AG04449 (cell line): ENCODE measurements around the gene MAMSTR.

Experiments
- CTCF ChIA-PET: fragments of 350-600 bp; formaldehyde crosslinking; extraction: SDS; loops from one replicate; lab custom pipeline; 2021; ENCODE audit warnings: antibody characterized with exemption; lab: Yijun Ruan, JAX
- POLR2A ChIA-PET: fragments of 400-600, 350-600 bp; formaldehyde crosslinking; extraction: SDS; loops from one replicate; lab custom pipeline; 2020; ENCODE audit warnings: antibody characterized with exemption, inconsistent platforms; lab: Yijun Ruan, JAX
- DNase-seq: peaks from one replicate; pipeline ENCODE4 v3.0.0-alpha.2; 2010; ENCODE audit warnings: low read depth, low spot score
- H3K4me3 ChIP-seq: 2 replicates; pipeline ENCODE4 v1.5.1; 2011; ENCODE audit warnings: low read depth, mild to moderate bottlenecking, control low read depth, low read length
- TF ChIP-seq, protein P1 (sequence below): IDR thresholded peaks from one replicate; pipeline ENCODE4 v1.5.1; 2011; ENCODE audit warnings: mild to moderate bottlenecking, moderate library complexity, low read length, control low read depth, inconsistent platforms; ENCODE audit not compliant: insufficient read depth; ENCODE audit errors: missing control alignments

The MAMSTR gene

DNA sequence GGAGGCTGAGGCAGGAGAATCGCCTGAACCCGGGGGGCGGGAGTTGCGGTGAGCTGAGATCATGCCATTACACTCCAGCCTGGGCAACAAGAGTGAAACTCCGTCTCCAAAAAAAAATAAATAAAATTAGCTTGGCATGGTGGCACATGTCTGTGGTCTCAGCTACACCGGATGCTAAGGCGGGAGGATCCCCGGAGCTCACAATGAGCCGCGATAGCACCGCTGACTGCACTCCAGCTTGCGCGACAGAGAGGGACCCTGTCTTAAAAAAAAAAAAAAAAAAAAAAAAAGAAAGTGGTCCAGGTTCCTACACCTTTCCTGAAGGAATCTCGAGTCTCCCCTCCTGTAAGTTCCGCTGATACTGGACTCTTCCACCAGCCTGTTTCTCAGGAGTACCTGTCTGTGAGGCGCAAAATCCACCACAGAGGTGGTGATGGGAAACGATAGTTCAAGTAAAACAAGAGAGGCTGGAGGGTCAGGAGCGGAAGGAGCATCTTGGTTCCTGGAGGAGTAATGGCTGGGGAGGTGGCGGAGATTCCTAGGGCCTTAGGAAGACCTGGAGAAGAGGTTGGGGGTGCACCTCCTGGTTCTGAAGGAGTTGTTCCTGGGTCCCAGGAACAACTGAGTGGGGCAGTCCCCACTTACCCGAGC, 32.4 kb upstream of the MAMSTR start:
- ChIA-PET CTCF (interaction anchor here (1.2 kb wide), 1 partner anchor 36 kb away, joined by 3 read pairs; no protein-coding TSS in a partner anchor), POLR2A (no interaction called here)
- TF ChIP-seq, protein P1, sequence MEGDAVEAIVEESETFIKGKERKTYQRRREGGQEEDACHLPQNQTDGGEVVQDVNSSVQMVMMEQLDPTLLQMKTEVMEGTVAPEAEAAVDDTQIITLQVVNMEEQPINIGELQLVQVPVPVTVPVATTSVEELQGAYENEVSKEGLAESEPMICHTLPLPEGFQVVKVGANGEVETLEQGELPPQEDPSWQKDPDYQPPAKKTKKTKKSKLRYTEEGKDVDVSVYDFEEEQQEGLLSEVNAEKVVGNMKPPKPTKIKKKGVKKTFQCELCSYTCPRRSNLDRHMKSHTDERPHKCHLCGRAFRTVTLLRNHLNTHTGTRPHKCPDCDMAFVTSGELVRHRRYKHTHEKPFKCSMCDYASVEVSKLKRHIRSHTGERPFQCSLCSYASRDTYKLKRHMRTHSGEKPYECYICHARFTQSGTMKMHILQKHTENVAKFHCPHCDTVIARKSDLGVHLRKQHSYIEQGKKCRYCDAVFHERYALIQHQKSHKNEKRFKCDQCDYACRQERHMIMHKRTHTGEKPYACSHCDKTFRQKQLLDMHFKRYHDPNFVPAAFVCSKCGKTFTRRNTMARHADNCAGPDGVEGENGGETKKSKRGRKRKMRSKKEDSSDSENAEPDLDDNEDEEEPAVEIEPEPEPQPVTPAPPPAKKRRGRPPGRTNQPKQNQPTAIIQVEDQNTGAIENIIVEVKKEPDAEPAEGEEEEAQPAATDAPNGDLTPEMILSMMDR = no peak
- peak overlapping the region; percentile 30 for H3K4me3 ChIP-seq
- DNase-seq = no peak

DNA sequence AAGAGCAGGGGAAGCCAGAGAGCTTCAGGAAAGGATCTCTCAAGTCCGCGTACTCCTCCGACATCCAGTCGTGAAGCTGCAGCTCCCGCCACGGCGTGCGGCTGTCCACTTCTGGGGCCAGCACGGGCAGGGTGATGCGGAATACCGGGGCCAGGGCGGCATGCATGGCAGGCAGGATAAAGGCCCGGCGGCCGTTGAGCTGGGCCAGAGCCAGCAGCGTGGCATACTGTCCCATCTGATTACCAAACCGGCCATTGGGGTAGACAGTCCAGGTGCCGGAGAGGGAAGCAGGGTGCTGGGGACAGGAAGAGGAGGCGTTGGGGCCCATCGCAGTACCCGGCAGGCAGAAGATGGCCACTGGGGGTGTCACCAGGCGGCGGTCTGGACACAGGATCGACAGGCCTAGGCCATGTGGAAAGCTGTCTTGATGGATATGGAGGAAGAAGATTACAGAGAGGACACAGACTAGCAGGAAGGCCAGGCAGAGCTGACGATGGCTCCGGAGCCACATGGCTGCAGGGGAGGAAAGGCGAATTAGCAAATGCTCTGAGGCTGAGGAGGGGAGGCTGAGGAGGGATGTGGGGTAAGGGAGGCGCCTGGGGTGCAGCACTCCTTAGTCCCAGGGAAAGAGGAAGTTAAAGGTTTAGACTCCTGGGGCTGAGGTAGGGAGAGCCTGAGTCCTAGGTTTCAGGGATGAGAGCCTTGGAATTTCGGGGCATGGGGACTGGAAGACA, 31.4 kb upstream of the MAMSTR start:
- no peak for DNase-seq
- POLR2A ChIA-PET = no interaction called here
- TF ChIP-seq, protein P1 = no peak
- H3K4me3 ChIP-seq = no peak overlapping the region
- CTCF ChIA-PET = interaction anchor here (0.9 to 1.2 kb wide), 2 partner anchors 11 to 37 kb away, joined by 3 read pairs; no protein-coding TSS in a partner anchor

DNA sequence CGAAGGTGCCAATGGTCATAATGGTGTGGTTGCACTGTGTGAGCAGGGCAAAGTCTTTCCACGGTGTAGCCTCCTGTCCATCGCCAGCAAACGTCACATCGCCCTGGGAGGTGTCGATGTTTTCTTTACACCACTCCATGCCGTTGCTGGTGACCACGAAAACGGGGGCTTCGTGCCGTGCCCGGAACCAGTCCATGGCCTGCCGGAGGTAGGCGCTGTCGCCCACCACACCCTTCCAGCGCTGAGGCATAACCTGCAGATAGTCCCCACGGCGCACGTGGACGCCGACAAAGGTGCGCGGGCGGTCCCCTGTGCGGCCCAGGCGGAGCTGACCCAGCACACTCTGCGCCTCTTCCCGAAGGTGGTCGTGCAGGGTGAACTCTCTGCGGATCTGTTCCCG, 30.8 kb upstream of the MAMSTR start:
- H3K4me3 ChIP-seq = no peak overlapping the region
- TF ChIP-seq, protein P1 = no peak
- POLR2A ChIA-PET = no interaction called here
- CTCF ChIA-PET = no interaction called here
- DNase-seq = no peak

DNA sequence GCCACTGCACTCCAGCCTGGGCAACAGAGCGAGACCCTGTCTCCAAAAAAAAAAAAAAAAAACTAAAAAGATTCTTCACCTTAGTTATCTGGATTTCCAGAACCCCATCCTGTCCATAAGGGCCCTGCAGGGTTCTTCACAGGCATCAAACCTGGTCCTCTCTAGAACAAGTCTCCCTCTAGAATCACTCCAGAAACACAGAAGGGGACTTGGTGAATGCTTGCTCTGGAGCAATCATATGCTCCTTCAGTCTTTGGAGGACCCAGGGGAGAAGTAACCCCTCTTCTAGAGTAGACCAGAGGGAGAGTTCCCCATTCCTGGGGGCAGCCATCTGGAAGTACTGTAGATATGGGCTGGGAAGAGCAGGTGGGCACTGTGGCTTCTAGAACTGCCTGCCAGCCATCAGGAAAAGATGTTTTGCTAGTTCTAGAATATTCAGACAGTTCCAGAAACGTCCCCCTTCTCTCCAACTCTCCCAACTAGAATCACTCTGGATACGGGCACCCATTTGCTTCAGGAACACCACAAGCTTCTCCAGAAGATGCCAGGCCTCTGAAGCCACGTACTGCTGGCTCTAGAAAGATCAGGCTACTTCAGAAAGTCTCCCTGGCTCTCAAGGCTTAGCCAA, 30.2 kb upstream of the MAMSTR start:
- no peak for DNase-seq
- TF ChIP-seq, protein P1 = no peak
- POLR2A ChIA-PET = no interaction called here
- no peak overlapping the region for H3K4me3 ChIP-seq
- CTCF ChIA-PET = no interaction called here

DNA sequence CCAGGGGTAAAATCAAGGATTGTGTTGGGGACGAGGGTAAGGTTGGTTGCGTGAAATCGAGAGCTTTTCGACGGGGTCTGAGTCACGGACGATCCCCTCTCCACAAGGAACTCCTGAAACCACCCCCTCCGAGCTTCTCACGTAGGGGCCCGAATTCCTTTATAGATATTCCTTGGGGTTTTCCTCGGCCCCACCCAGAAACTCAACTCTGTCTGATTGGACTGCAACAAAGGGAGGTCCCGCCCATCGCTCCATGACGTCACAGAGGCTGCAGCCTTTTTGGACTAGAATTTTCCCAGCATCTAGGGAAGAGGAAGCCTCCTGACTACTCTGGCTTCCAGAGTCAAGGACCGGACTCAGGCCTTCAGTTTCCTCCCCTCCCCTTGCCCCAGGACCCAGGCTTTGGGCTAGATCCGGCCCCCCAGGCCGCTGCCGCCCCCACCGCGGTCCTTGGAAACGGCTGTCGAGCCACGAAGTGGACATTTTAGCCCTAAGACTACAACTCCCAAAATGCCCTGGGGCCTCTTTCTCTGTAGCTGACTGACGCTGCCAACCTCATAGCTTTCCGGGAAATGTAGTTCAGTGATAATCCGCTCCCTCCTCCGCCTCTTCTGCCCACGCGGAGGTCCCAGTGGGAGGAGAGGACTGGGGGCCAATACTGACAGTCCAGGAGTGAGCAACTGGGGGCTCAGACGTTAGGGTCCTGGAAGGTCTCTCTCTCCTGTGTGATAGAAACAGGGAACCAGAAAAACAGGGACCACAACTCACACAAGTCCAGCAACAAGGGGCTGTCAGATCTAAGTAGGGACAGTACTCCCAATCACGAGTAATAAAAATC, 27.4 kb upstream of the MAMSTR start, which contains the start of gene IZUMO1:
Gene IZUMO1 (minus strand): TSS at position 172 of the 838 bp plus-strand sequence. CDS start 1,050 bp downstream, outside the sequence.
- ChIA-PET POLR2A (no interaction called here), CTCF (interaction anchor here (0.6 to 1.6 kb wide), 5 partner anchors 8 to 240 kb away, joined by 3 to 5 read pairs (median 4); no protein-coding TSS in a partner anchor)
- DNase-seq = peak; percentile 33
- TF ChIP-seq, protein P1 = no peak
- H3K4me3 ChIP-seq = peak within 1 kb of the TSS; percentile 69
